Choroid plexus epithelial cell (primary cell): ENCODE measurements around the gene OSBPL9.
A peak's percentile ranks its signal among the peaks of the same experiment; 100 is the strongest.
"Not testable (repeated sequence)": the region's sequence is repeated elsewhere in the genome, so short reads cannot be mapped to it uniquely, and the experiment has no call there.

Experiments used
- DNase-seq: peaks from one replicate; pipeline ENCODE4 v3.0.0-alpha.2; 2010; ENCODE audit warnings: low read depth
- H3K4me3 ChIP-seq: 2 replicates; pipeline ENCODE4 v1.5.1; 2011; ENCODE audit warnings: low read depth, mild to moderate bottlenecking, control low read depth, low read length, moderate library complexity
- TF ChIP-seq, protein P1 (sequence below): conservative IDR thresholded peaks from 2 replicates; pipeline ENCODE4 v1.5.1; 2011; ENCODE audit warnings: low read depth, mild to moderate bottlenecking, control low read depth, inconsistent platforms, low read length, moderate library complexity

Gene OSBPL9

GRCh38 chr1:51792864-51793263 is 176.0 kb downstream of the OSBPL9 start:
- DNase-seq: peak; percentile 93
- TF ChIP-seq, protein P1, sequence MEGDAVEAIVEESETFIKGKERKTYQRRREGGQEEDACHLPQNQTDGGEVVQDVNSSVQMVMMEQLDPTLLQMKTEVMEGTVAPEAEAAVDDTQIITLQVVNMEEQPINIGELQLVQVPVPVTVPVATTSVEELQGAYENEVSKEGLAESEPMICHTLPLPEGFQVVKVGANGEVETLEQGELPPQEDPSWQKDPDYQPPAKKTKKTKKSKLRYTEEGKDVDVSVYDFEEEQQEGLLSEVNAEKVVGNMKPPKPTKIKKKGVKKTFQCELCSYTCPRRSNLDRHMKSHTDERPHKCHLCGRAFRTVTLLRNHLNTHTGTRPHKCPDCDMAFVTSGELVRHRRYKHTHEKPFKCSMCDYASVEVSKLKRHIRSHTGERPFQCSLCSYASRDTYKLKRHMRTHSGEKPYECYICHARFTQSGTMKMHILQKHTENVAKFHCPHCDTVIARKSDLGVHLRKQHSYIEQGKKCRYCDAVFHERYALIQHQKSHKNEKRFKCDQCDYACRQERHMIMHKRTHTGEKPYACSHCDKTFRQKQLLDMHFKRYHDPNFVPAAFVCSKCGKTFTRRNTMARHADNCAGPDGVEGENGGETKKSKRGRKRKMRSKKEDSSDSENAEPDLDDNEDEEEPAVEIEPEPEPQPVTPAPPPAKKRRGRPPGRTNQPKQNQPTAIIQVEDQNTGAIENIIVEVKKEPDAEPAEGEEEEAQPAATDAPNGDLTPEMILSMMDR: peak; percentile 42
- no peak overlapping the region for H3K4me3 ChIP-seq

GRCh38 chr1:51794260-51794659 is 177.4 kb downstream of the OSBPL9 start:
- no peak overlapping the region for H3K4me3 ChIP-seq
- DNase-seq: no peak
- TF ChIP-seq, protein P1: no peak

- TF ChIP-seq, protein P1: no peak
- no peak for DNase-seq
These were observed 178.0 kb downstream of the OSBPL9 start for GRCh38 chr1:51794868-51795267.

GRCh38 chr1:51799372-51799771 is 182.5 kb downstream of the OSBPL9 start:
- no peak overlapping the region for H3K4me3 ChIP-seq
- TF ChIP-seq, protein P1: no peak
- DNase-seq: no peak

More at GRCh38 chr1:51794868-51795267, 178.0 kb downstream of the OSBPL9 start:
- no peak overlapping the region for H3K4me3 ChIP-seq

- TF ChIP-seq, protein P1: no peak
- H3K4me3 ChIP-seq: no peak overlapping the region
- DNase-seq: no peak
These were observed 197.6 kb downstream of the OSBPL9 start for GRCh38 chr1:51814513-51814912.

DNA sequence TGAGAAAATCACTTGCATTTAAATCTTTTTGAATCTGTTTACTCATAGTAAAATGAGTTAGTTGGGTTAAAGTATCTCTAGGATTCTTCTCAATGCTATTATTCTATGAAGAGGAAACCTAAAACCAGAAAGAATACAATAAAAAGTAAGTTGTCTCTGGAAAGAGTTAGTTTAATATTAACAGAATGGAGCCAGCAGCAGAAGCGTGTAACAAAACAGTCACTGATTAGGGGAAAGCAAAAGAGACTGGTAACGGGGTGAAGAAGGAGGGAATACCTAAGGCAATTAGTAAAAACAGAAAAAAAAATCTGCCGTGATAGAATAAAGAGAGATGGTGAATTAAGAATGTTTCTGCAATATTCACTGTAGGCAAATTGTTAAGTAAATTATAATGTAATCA is 201.6 kb downstream of the OSBPL9 start:
- no peak for DNase-seq
- no peak overlapping the region for H3K4me3 ChIP-seq
- TF ChIP-seq, protein P1: no peak

DNA sequence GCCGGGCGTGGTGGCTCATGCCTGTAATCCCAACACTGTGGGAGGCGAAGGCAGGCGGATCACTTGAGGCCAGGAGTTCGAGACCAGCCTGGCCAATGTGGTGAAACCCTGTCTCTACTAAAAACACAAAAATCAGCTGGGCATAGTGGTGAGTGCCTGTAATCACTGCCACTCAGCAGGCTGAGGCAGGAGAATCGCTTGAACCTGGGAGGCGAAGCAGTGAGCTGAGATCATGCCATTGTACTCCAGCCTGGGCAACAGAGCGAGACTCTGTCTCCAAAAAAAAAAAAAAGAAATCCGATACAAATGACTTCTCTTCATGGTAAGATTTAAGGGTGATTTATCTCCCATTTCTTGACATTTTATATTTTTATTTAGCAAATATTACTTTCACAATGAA is 202.1 kb downstream of the OSBPL9 start:
- DNase-seq: not testable (repeated sequence)

DNA sequence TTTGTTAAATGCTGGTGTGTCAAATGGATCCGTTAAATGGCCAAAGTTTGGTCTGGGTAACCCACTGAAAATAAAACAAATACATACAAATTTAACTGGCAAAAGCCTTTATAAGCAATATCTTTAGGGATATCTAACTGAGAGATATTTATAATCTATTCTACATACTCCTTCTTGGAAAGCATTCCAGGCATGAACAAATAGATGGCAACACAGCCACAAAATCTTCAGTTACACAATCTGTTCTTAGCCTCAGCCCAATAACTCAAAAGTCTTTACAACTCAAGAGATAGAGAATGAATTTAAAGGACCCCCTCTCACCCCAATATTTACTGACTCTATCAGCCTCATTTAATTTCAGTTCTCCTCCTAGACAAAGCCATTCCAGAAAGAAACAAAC is 202.9 kb downstream of the OSBPL9 start:
- peak; percentile 30 for DNase-seq
- no peak overlapping the region for H3K4me3 ChIP-seq
- TF ChIP-seq, protein P1: no peak

More for the DNA sequence above, 202.1 kb downstream of the OSBPL9 start:
- H3K4me3 ChIP-seq: not testable (repeated sequence)
